GM12892 (cell line): ENCODE data around the gene TOR1A.

Source experiments
- POLR2A ChIP-seq: IDR thresholded peaks from 2 replicates; pipeline ENCODE4 v1.6.1; 2011; ENCODE audit warnings: low read depth, low read length, control low read depth
- POLR2AphosphoS5 ChIP-seq: IDR thresholded peaks from 2 replicates; pipeline ENCODE4 v1.6.1; 2011; ENCODE audit warnings: low read depth, low read length, control low read depth
- TAF1 ChIP-seq: IDR thresholded peaks from 2 replicates; pipeline ENCODE4 v1.6.1; 2011; ENCODE audit warnings: low read depth, mild to moderate bottlenecking, control low read depth, low read length, borderline replicate concordance

GRCh38 chr9:129765764-129766317, 58.1 kb downstream of the TOR1A start:
- no peak for TF ChIP-seq POLR2AphosphoS5
- TF ChIP-seq TAF1 = no peak
- no peak for TF ChIP-seq POLR2A
